Suppressor macrophage treated with lipopolysaccharide for 4 hours (primary cell): ENCODE measurements around the gene DHX35.
A peak's percentile ranks its signal among the peaks of the same experiment; 100 is the strongest.
"Not testable (repeated sequence)": the region's sequence is repeated elsewhere in the genome, so short reads cannot be mapped to it uniquely, and the experiment has no call there.

Experiments used
- DNase-seq: peaks from one replicate; pipeline ENCODE4 v3.0.0-alpha.2; 2020

The DHX35 gene

DNA sequence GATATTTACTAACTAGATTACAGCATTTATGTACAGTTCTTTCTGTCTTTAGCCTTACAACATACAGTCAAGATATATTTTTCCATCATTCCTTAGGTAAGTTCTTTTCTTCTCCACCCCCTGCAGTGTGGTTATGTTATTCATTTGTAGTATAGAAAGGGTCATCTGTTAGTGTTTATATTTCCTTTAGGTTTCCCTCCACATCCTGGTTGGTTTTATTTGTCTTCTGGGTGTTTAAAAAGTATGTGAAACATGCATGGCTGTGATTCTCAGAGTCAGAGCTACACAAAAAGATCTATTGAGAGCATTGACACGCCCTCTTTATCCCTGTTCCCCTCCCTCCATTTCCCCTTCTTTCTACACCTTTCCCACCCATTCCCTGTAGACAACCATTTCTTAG is 20.1 kb downstream of the DHX35 start:
- DNase-seq = no peak

- no peak for DNase-seq
Measured at GRCh38 chr20:38985060-38985459, 22.9 kb downstream of the DHX35 start.

DNA sequence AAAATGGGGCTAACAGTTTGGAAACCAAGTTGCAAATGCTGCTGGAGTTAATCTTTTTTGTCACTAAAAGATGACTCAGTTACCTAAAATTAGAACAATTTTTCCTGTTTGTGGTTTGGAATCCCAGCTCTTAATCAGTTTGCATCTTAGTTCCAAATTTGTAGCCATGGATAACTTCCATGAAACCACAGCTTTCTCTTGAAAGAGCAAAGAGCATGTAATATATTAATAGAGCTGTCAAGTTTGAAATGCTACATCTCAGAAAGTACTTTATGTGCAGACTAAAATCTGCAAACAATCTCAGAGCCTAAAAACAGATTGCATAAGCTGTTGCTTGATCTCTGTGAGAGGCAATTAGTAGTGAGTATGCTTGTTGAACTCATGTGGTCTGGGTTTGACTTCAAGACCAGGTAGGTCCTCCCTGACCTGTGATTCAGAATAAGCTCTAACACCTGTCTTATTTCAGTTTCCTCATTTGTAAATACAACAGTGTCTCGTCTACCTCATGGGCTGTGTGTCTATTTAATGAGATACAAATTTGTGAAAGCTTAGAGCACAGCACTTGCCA is 23.5 kb downstream of the DHX35 start:
- no peak for DNase-seq

GRCh38 chr20:38986663-38987062 is 24.5 kb downstream of the DHX35 start:
- no peak for DNase-seq

- DNase-seq = no peak
Measured at GRCh38 chr20:38987777-38988176, 25.6 kb downstream of the DHX35 start.

GRCh38 chr20:38990728-38991127 is 28.6 kb downstream of the DHX35 start:
- DNase-seq = no peak

DNA sequence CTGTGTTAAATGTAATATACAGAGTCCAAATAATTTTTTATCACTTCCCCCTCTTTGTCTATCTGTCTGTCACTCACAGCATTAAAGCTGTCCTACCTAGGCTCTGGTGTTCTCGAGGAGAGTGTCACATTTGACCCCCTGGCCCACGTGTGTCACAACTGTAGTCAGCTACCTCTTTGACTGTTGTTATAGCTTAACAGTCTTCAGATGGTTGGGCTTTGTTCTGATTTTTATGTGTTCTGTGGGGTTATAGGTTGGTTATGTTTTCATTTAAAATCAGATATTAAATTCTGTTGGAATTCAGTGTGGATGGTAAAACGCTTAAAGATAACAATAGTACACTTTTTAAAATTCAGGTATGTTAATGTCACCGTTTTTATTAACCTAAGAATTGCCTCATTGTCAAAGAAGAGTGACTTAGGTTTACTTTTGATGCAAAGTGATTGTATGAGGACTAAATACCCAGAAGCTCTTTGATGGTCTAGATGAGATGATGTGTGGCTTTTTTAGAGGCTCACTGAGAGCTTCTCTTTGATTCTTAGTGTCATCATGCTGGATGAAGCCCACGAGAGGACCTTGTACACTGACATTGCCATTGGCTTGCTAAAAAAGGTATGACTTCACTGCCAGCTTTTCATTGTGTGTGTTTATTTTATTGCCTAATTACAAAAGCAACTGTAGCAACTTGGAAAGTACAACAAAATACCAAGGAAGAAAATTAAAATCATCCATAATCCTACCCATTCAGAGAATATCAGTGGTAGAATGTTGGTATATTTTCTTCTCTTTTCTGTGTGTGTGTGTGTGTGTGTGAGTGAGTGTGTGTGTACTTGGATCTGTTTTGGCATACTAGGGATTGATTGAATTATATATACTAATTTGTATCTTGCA is 29.9 kb downstream of the DHX35 start:
- no peak for DNase-seq

DNA sequence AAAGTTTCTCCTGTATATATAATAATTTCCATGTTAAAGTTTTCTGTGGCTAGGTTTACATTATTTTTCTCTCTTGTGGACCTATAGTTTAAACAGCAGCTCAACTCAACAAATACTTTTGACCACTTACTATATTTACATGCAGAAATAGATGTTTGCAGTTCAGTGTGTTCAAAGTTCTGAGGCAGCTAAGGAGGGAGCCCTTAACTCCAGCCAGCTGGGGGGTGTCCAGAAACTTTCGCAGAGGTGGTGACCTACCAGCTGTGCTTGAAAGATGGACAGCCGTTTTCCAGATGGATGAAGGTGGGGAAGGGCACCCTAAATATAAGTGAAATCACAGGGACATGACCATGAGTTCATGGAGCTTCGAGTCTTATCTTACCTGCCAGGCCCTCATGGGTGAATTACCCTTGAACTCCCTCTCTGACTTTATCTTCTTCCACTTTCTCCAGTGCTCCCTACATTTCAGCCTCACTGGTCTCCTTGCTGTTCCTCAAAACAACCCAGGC is 33.4 kb downstream of the DHX35 start:
- DNase-seq = no peak

GRCh38 chr20:38996866-38997265 is 34.7 kb downstream of the DHX35 start:
- not testable (repeated sequence) for DNase-seq

DNA sequence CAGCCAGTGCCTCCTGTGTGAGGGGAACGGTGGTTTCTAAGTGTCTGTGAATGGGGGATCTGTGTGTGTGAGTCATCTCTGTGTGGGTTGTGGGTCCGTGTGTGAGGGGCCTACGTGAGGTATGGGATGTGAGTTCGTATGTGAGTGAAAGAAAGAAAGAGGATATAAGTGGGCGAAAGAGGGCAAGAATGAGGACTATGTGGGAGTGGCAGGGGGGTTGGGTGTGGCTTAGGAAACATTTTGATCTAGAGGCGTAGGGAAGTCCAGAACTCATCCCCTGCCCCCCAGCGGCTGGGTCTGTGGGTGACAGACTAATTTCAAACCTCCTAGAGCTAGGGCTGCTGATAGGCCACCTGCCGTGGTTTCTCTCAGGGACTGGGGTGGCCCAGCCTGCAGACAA is 35.5 kb downstream of the DHX35 start:
- DNase-seq = no peak

- DNase-seq = no peak
Measured at GRCh38 chr20:38999217-38999616, 37.1 kb downstream of the DHX35 start.

DNA sequence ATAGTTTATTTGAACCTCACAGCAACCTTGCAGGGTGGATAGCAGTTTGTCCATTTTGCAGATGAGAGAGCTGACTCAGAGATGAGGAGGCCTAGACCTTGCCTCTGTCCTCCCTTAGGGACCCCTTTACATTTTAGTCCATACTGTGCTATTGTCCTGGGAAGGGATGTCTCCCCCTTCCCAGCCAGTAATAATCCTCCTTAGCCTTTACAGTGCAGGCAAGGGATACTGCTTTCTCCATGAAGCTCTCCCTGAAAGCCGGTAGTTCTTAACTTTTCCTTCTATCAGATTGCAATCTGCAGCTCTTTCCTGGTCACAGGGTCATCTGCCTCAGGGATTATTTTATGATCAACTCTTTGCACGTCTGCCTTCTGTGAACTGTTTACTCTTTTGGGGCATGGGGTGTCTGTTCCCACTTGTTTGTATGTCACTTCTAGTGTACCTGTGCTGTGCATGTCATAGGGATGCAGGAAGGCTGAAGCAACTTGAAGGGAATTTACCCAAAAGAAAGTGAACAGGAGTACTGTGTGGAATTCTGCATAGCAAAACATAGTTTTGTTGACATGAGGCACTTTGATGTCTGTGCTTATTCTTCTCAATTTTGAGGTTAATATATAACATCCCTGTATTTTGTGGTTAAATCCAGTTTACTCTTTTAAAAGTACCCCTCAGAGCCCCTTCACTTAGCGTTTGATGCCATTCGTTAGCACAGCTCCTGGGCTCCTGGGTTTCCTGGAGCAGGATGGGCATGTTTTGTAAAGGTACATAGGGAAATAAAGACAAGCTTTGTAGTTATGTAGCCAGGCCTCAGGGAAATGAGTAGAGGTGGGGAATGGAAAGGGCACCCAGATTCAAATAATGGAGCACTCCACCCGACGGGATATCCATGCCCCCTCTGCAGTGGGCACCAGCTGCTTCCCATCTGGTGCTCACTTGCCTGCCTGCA is 38.1 kb downstream of the DHX35 start:
- DNase-seq = no peak

- no peak for DNase-seq
Measured at GRCh38 chr20:39004508-39004907, 42.4 kb downstream of the DHX35 start.

DNA sequence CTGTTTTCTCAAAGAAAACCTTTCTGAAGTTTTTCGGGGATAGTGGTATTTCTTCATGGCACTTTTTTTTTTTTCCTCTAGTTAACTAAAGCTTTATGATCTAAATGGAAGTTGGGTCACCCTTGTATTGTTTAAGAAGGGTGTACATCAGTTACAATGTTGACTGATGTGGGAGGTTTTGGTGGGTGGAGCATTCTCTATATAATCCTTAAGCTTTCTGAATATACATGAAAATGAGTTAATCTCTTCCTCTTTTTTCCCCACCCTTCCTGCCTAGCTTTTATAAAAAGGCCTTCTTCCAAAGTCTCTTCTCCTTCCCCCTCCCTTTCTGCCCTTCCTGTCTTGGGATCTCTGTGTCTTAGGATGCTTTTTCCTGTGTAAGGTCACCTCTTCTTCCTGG is 47.2 kb downstream of the DHX35 start:
- DNase-seq = no peak

GRCh38 chr20:39010496-39010895 is 48.4 kb downstream of the DHX35 start:
- DNase-seq = no peak

GRCh38 chr20:39013662-39014109 is 51.5 kb downstream of the DHX35 start:
- DNase-seq = no peak

DNA sequence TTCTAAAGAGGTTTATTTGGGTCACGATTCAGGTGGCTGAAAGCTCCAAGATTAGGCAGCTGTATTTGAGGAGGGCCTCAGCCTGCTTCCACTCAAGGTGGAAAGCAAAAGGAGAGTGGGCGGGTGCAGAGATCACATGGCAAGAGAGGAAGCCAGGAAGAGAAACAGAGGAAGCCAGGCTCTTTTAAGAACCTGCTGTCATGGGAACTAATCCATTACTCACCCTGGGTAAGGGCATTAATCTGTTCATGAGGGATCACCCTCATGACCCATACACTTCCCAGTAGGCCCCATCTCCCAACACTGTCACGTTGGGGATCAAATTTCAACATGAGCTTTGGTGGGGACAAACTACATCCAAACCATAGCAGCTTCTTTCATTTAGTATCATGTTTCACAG is 53.9 kb downstream of the DHX35 start:
- peak; percentile 4 for DNase-seq

DNA sequence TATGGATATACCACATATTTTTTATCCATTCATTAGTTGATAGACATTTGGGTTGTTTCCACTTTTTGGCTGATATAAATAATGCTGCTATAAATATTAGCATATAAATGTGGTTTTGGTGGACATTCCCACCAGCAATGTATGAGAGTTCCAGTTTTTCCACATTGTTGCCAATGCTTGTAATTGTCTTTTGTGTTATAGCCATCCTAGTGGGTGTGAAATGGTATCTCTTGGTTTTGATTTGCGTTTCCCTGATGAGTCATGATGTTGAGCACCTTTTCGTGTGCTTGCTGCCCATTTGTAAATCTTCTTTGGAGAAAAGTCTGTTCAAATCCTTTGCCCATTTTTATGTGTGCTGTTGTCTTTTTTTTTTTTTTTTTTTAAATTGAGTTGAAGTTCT is 54.4 kb downstream of the DHX35 start:
- no peak for DNase-seq

DNA sequence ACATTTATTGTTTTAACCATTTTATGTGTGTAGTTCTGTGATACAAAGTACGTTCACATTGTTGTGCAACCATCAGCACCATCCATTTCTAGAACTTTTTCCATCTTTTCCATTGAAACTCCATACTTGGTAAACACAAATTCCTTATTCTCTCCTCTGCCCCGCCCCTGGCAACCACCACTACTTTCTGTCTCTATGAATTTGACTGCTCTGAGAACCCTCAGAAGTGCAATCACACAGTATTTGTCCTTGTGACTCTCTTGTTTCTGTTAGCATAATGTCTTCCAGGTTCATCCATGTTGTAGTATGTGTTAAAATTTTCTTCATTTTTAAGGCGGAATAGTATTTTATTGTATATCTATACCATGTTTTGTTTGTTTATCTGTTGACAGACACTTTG is 56.9 kb downstream of the DHX35 start:
- no peak for DNase-seq

DNA sequence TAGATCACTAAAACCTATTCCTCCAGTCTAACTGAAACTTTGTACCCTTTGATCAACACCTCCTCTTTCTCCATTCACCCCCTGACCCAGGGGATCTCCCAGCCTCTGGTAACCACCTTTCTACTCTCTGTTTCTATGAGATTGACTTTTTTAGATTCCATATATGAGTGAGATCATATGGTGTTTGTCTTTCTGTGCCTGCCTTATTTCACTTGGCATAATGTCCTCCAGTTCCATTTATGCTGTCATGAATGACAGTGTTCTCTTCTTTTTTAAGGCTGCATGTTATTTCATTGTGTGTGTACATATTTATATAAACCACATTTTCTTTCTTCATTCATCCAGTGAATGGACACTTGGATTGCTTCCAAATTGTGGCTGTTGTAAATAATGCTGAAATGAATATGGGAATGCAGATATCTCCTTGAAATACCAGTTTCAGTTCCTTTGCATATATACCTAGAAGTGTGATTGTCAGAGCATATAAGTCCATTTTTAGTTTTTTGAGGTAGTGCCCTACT is 57.7 kb downstream of the DHX35 start:
- no peak for DNase-seq

- no peak for DNase-seq
Measured at GRCh38 chr20:39021748-39022147, 59.6 kb downstream of the DHX35 start.

GRCh38 chr20:39025883-39026282 is 63.7 kb downstream of the DHX35 start:
- no peak for DNase-seq

DNA sequence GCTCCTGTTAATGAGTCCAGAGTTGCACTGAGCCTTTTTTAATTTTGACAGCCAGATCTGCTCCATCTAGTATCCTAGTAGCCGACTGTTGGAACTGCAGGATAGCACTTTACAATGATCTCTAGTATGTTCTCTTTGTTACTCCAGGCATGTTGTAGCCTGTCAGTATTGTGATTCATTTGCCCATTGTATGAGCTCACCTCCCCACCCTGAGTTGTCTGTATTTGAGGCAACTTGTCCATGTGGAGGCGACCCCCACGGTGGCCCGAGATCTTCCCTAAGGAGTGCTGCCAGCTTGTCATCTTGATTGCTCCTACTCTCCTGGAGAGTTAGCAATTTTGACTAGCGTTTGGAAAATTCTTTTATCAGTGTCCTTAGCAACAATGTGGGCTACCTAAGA is 67.2 kb downstream of the DHX35 start:
- DNase-seq = no peak
